ENCODE measurements around the gene OR6Y1.
A peak's percentile ranks its signal among the peaks of the same experiment; 100 is the strongest.

OR6Y1 gene

GRCh38 chr1:158506369-158506987 is 47.7 kb downstream of the OR6Y1 start:
- DNase-seq (ENCODE audit: low spot score) = peak; percentile 27

GRCh38 chr1:158496374-158496773 is 57.8 kb downstream of the OR6Y1 start:
- DNase-seq (ENCODE audit: low spot score) = peak; percentile 18

GRCh38 chr1:158494796-158495195 is 59.4 kb downstream of the OR6Y1 start:
- DNase-seq (ENCODE audit: low spot score) = no peak

All from COLO829 (cell line).